ENCODE results near the gene LMX1A. TPM values are rescaled to one million over a fixed set of nuclear protein-coding genes. Genes with fewer than 3 reads are reported as not detected.
A peak's percentile ranks its signal among the peaks of the same experiment; 100 is the strongest.

LMX1A gene
- total RNA-seq, 1 donor from 2014 or later, result not detected

DNA sequence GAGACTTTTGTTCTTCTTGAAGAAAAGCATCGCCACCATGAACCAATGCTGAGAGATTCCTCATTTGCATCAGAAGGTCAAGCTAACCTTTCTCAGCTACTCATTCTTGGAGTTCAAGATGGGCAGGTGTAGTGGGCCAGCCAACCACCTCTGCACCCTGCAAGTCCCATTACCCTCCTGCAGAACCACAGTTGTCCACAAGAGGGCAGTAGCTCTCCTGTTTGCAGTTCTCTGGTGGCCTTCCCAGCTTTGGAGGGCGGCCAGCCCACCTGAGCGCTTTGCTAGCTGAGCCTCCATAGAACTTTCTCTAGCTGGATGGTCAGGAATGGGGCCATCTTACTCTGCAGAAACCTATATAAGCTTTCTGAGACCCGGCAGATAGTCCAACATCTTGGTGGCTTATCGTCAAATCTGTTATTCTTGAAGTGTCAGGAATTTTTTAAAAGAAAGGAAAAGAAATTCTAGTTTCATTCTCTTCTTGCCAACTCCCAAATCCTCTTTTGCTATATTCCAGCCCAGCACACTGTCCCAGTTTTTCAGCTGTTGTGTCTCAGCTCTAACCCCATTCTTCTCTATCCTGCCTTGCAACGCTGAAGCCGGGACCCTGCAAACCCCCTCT, 11.0 kb upstream of the LMX1A start:
- DNase-seq, result peak; percentile 10

DNA sequence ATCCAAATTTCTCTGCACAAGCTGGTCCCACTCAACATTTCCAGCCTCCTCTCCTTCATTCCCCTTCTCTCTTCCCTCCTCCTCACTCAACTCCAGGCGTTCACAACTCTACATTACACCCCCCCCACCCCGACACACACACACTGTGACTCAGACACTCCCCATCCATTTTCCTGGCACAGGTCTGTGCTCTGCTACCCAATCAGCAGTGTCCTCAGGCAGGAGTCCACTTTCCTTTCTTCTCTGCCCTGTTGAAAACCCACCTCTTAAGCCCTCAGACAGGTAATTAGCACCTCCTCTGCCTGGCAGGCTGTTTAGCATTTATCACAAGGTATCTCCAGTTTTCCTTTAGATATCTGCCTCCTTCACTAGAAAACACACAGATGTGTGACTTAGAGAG, 8.8 kb upstream of the LMX1A start:
- no peak for DNase-seq

- no peak for DNase-seq
Measured at GRCh38 chr1:165364568-165365133, 8.1 kb upstream of the LMX1A start.

DNA sequence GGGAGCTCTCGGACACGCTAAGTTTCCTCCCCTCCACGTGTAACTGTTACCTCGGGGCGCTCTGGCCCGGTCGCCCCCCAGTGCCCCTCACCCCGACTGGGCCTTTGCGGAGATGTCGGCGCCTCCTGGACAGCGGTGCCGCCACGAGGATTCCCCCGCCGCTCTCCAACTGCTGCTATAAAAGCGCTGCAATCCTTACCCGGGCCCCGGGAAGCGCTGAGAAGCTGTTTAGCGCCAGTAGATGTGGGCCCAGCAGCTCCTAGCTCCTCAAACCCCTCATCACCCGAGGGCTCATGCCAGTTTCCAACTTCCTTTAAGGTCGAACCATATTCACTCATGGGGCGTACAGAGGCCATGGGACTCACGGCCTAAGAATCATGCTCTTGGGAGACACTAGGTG, 361 bp upstream of the LMX1A start:
- DNase-seq, result no peak

DNA sequence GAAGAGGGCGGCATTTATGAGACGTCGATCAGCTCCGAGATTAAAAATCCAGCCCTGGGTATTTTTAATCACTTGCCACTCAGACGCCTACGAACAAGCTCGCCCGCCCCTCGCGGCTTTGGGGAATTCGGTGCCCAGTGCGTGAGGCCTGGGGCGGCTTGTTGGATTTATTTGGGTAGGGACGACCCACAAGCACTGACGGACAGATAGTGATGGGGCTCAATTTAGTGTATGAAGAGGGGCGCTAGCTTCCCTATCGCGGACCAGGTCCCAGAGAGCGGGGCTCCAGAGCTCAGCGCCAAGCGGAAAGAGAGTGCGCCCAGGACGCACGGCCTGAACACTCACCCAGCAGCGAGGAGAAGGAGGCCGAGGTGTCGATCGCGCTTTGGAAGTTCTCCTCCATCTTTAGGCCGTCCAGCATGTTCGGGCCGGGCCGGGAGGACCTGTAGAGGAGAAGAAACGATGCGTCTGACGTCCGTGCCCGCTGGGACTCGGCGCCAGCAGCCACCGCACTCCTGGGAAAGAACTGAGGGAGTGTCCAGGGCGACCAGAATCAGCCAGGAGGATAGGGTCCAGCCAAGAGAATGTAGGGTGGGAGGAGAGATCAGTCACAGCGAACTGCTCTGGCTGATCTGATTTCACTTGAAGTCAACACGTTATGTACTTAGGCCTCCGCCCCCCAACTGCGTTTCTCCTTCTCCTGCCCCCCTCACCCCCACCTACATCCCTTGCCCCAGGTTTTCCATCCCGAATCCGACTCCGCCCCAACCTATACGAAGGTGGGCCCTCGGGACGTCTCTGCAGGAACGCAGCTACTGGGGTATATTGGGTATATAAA, 1.2 kb downstream of the LMX1A start:
- no peak for DNase-seq

DNA sequence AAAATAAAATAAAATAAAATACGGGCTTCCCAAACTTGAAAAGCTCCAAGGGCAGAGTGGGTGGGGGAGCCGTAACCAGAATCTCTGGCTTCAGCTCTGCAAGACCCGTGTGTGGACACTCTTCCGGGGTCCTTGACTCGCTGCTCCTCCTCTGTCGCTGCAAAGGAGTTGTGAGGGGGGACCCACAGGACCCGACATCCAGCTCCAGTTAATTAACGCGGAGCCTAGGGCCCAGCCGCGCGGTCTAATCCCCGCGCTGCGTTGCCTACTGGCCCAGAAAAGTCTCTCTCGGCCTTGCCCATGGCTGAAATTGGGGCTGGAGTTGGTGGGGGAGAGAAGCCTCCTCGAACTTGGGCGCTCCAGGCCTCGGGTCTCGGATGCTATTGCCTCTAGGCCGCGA, 1.8 kb downstream of the LMX1A start:
- no peak for DNase-seq

DNA sequence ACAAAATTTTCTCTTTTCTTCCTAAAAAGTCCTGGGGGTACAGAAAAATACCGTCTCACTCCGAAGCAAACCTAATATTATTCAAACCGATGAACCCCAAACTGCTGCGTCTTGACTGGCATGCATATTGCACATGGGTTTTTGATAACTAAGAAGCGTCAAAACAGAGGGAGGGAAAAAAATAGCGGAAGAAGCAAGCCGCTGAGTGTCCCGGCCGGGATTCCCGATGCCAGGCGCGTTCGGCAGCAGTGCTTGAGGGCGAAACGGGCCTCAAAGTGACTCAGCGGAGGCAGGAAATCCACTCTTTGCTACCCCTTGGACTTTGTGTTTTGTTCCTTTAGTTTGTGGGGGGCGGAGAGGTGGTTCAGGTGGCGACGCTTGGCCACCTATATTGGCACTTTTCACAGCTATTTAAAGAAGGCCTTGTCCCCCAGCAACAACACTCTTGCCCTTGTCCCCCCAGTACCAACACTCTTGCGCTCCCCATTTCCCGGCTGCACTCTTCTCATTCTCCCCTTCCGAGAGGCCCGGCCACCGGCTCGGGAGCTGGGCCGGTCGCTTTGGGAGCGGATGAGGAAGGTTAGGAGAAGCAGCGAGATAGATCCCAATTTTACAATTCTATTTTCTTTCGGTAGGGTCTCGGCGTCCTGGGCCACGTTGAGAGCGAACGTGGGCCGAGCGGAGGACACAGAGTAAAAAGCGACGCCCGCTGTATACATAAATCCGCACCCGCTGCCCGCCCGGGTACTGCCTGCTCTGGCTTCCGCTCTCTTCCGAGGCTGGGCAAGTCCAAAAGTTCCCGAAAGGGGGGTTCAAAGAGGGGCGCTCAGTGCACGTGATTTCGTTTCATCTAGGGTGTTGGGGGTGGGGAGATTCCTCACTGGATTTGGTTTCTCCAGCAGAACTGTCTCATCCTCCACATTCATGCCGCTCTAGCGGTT, 2.5 kb downstream of the LMX1A start:
- DNase-seq, result no peak

DNA sequence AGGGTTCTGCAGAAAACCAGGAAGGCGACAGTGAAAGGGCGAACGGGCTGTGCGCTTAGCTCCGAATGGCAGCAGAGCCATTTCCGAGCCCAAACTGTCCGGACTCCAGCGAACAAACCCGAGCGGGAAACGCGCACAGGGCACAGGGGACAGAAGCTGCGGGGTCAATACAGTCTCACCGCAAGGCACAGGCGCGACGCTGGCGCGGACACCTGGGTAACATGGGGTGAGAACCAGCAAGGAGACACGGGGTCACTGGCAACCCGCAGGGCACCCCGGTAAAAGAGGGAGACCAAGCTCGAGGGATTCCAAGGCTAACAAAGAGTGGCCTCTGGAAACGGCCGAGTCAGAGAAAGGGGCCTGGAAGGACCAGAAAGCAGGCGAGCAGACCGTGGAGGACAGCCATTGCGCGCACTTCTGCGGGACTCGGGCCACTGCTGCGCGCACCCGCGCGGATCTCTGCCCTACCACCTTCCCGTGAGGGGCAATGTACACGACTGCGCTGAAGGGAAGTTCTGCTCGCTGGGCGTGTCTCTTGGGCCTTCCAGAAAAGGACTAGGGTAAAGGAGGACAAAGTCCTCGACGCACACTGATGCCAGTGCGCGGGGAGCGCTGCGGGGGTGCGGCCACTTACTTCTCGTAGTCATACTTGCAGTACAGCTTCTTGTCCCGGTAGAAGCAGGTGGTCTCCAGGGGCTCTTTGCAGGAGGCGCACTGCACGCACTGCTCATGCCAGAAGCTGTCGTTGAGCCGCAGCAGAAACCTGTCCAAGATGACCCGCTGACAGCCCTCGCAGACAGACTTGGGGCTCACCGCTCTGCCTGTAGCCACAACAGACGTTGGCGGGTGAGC, 3.8 kb downstream of the LMX1A start:
- DNase-seq, result no peak

- DNase-seq, result no peak
Measured at GRCh38 chr1:165351863-165352441, 4.6 kb downstream of the LMX1A start.

- DNase-seq, result no peak
Measured at GRCh38 chr1:165350840-165351239, 5.7 kb downstream of the LMX1A start.

DNA sequence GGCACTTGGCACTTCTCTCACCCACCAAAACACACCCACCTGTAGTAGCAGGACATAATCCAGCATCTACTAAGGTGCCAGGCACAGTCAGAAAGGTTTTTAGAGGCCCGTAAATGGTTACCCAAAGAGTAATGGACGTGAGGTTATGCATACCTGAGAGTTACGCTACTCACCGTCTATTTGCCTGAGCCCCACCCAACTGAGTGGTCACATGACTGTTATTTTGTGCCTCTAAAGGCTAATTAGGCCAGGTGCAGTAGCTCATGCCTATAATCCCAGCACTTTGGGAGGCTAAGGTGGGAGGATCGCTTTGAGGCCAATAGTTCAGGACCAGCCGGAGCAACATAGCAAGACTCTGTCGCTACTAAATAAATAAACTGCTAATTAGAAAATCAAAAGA, 11.0 kb downstream of the LMX1A start:
- DNase-seq, result no peak

DNA sequence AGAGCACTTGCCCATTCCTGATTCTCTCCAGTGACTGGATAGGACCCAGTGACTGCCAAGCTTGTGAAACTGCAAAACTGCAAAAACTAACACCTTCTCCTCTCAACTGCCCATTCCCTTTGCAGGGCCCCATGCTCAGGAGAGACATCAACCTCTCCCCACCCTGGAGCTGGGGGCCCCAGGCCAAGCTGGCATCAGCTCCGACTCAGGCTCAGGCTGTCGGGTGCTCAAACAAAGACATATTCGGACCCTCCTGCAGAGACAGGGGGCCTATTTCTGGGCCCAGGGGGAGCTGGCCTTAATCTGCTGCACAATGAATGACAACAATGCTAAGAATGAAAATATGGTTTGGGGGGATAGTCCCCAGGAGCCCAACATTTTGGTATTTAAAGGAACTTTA, 11.8 kb downstream of the LMX1A start:
- no peak for DNase-seq

DNA sequence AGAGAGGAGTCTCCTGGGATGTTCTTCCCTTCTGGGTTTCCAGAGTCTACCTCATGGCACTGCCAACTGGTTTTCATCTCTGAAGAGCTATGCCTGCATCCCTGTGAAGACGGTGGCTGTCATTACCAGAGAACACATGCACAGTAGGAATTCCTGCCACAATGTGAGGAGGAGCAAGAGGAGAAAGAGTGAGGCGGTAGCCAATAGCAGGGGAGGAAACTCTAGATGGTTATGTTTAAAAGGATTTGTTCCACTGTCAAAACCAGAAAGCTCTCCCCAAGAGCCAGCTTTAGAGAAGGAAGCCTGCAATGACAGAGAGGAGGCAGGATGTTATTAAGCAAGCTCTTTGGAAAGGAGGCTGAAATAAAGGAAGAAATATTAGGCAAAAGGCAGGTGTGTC, 12.3 kb downstream of the LMX1A start:
- DNase-seq, result no peak

GRCh38 chr1:165342587-165342986, 13.9 kb downstream of the LMX1A start:
- DNase-seq, result no peak

GRCh38 chr1:165342168-165342567, 14.3 kb downstream of the LMX1A start:
- no peak for DNase-seq

- no peak for DNase-seq
Measured at GRCh38 chr1:165339164-165339563, 17.4 kb downstream of the LMX1A start.

- no peak for DNase-seq
Measured at GRCh38 chr1:165330483-165330882, 26.0 kb downstream of the LMX1A start.

DNA sequence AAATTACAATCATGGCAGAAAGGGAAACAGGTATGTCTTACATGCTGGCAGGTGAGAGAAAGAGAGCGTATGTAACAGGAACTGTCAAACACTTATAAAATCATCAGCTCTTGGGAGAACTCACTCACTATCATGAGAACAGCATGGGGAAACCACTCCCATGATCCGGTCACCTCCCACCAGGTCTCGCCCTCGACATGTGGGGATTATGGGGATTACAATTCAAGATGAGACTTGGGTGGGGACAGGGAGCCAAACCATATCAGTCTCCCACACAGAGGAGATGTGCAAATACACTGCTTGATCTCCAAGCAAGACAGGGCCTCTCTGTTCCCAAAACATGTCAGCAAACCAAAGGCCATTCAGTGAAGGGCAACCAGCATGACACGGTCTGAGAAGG, 27.4 kb downstream of the LMX1A start:
- no peak for DNase-seq

GRCh38 chr1:165328136-165328535, 28.4 kb downstream of the LMX1A start:
- no peak for DNase-seq

DNA sequence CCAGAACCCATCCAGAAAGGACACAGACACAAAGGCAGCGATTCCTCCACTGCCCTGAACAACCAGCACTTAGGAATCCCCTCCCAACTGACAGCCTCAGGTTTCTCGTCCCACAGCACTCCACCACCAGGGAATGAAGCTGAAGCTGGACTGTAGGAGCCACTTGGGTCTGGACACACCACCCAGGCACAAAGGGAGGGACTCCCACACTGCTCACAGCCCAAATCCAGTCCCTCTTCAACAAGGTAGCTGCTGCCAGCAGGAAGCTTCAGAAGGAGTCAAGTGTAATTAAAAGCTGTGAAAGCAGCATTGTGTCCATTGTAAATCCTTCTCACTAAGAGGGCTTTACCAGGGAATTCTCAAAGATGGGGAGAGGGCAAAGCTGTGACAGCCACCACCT, 29.0 kb downstream of the LMX1A start:
- DNase-seq, result no peak

All from occipital lobe (tissue), 2 donors.